LNCaP clone FGC (cell line): ENCODE data around the gene ATE1.

Experiments used
- DNase-seq: peaks from one replicate; pipeline ENCODE4 v3.0.0-alpha.2; 2011; ENCODE audit warnings: low read depth
- H3K4me3 ChIP-seq: 2 replicates; pipeline ENCODE4 v1.5.1; 2011; ENCODE audit warnings: mild to moderate bottlenecking, low read depth, low read length, control low read depth
- CTCF ChIP-seq: IDR thresholded peaks from 2 replicates; pipeline ENCODE4 v1.5.1; 2012; ENCODE audit warnings: mild to moderate bottlenecking; ENCODE audit not compliant: control insufficient read depth, insufficient read depth; ENCODE audit errors: extremely low read depth

Gene ATE1

GRCh38 chr10:121843379-121843778, 84.5 kb downstream of the ATE1 start:
- TF ChIP-seq CTCF, result no peak
- DNase-seq, result no peak

GRCh38 chr10:121841862-121842261, 86.0 kb downstream of the ATE1 start:
- no peak overlapping the region for H3K4me3 ChIP-seq
- no peak for DNase-seq
- no peak for TF ChIP-seq CTCF

More at GRCh38 chr10:121843379-121843778, 84.5 kb downstream of the ATE1 start:
- H3K4me3 ChIP-seq, result no peak overlapping the region

GRCh38 chr10:121838931-121839330, 88.9 kb downstream of the ATE1 start:
- DNase-seq, result no peak
- no peak for TF ChIP-seq CTCF
- H3K4me3 ChIP-seq, result no peak overlapping the region

GRCh38 chr10:121838149-121838548, 89.7 kb downstream of the ATE1 start:
- H3K4me3 ChIP-seq, result no peak overlapping the region
- no peak for DNase-seq
- no peak for TF ChIP-seq CTCF

- no peak for DNase-seq
- no peak for TF ChIP-seq CTCF
- H3K4me3 ChIP-seq, result no peak overlapping the region
Measured at GRCh38 chr10:121836171-121836570, 91.7 kb downstream of the ATE1 start.

GRCh38 chr10:121835376-121835775, 92.5 kb downstream of the ATE1 start:
- peak overlapping the region; percentile 18; the same call in 1 of the 2 replicates for H3K4me3 ChIP-seq
- peak; percentile 75 for DNase-seq
- no peak for TF ChIP-seq CTCF

- no peak for DNase-seq
- TF ChIP-seq CTCF, result no peak
Measured at GRCh38 chr10:121834757-121835156, 93.1 kb downstream of the ATE1 start.

More at GRCh38 chr10:121834757-121835156, 93.1 kb downstream of the ATE1 start:
- peak overlapping the region; percentile 18; the same call in 1 of the 2 replicates for H3K4me3 ChIP-seq
